Stimulated activated CD4-positive, alpha-beta T cell treated with anti-CD3 and anti-CD28 coated beads, Interleukin-4, amount 100 ng/mL, for 1 hour (primary cell): ENCODE data around the gene PATJ.

Experiments used
- DNase-seq: peaks from one replicate; pipeline ENCODE4 v3.0.0-alpha.2; 2020

Gene PATJ

GRCh38 chr1:61993331-61993961, 251.2 kb downstream of the PATJ start:
- no peak for DNase-seq

- no peak for DNase-seq
Observed at GRCh38 chr1:61995641-61996040, 253.4 kb downstream of the PATJ start.

GRCh38 chr1:61997123-61997522, 254.8 kb downstream of the PATJ start:
- no peak for DNase-seq

GRCh38 chr1:62003777-62004176, 261.5 kb downstream of the PATJ start:
- DNase-seq, result no peak

GRCh38 chr1:62006690-62007089, 264.4 kb downstream of the PATJ start:
- DNase-seq, result no peak

GRCh38 chr1:62011006-62011405, 268.7 kb downstream of the PATJ start:
- DNase-seq, result no peak

GRCh38 chr1:62012095-62012494, 269.8 kb downstream of the PATJ start:
- DNase-seq, result no peak

GRCh38 chr1:62012836-62013235, 270.6 kb downstream of the PATJ start:
- no peak for DNase-seq

- DNase-seq, result no peak
Observed at GRCh38 chr1:62013264-62013663, 271.0 kb downstream of the PATJ start.

- DNase-seq, result no peak
Observed at GRCh38 chr1:62022382-62022983, 280.2 kb downstream of the PATJ start.

- DNase-seq, result no peak
Observed at GRCh38 chr1:62024690-62025089, 282.4 kb downstream of the PATJ start.

GRCh38 chr1:62025154-62025553, 282.9 kb downstream of the PATJ start:
- no peak for DNase-seq

GRCh38 chr1:62025892-62026291, 283.6 kb downstream of the PATJ start:
- no peak for DNase-seq

GRCh38 chr1:62029704-62030103, 287.4 kb downstream of the PATJ start:
- DNase-seq, result no peak

- DNase-seq, result no peak
Observed at GRCh38 chr1:62034790-62035189, 292.5 kb downstream of the PATJ start.

GRCh38 chr1:62037274-62037673, 295.0 kb downstream of the PATJ start:
- DNase-seq, result no peak

GRCh38 chr1:62038594-62039284, 296.5 kb downstream of the PATJ start:
- no peak for DNase-seq

GRCh38 chr1:62040450-62040849, 298.2 kb downstream of the PATJ start:
- DNase-seq, result no peak

GRCh38 chr1:62040973-62041372, 298.7 kb downstream of the PATJ start:
- DNase-seq, result no peak

GRCh38 chr1:62043154-62043553, 300.9 kb downstream of the PATJ start:
- no peak for DNase-seq

GRCh38 chr1:62045574-62045973, 303.3 kb downstream of the PATJ start:
- DNase-seq, result no peak

- DNase-seq, result no peak
Observed at GRCh38 chr1:62046927-62047326, 304.6 kb downstream of the PATJ start.

GRCh38 chr1:62050165-62050564, 307.9 kb downstream of the PATJ start:
- no peak for DNase-seq

GRCh38 chr1:62052946-62053345, 310.7 kb downstream of the PATJ start:
- DNase-seq, result no peak

GRCh38 chr1:62054188-62054587, 311.9 kb downstream of the PATJ start:
- no peak for DNase-seq
